K562 (cell line): ENCODE data around the gene C19orf47. TPM values are rescaled to one million over a fixed set of nuclear protein-coding genes. Genes with fewer than 3 reads are reported as not detected.
A peak's percentile ranks its signal among the peaks of the same experiment; 100 is the strongest.

ENCODE experiments used
- ATAC-seq: fragments of 200-7000 bp; cut with Tn5 transposase; 3 replicates; pipeline ENCODE4 v1.9.1; 2020; ENCODE audit warnings: moderate library complexity
- BruUV-seq: library from RNA; stranded (reverse); fragments of 400-500 nt; replicated peaks from 2 replicates; lab custom pipeline; 2021; lab: Mats Ljungman, UMichigan
- CTCF ChIA-PET: fragments of 300-600 bp; formaldehyde crosslinking; extraction: SDS; loops from one replicate; lab custom pipeline; 2021; ENCODE audit warnings: low intra/inter-chr PET ratio; lab: Yijun Ruan, JAX
- POLR2A ChIA-PET: fragments of 300-600, 350-650 bp; sonication (Branson Sonifier 250); formaldehyde crosslinking; extraction: SDS; loops from one replicate; lab custom pipeline; 2021; ENCODE audit warnings: antibody characterized with exemption, inconsistent platforms; lab: Yijun Ruan, JAX
- DNase-seq, 4 experiments: peaks; one replicate each; pipeline versions ENCODE4 v3.0.0 to v3.0.0-alpha.2; 2011 to 2018; ENCODE audit warnings: low spot score in 3 of 4, mixed read lengths in 3 of 4; ENCODE audit errors: extremely low read depth in 1 of 4
- FAIRE-seq: peaks from 2 replicates; lab custom pipeline; 2011; peaks lifted over from hg19 to GRCh38; lab: Jason Lieb, UNC
- H2AFZ ChIP-seq: 2 replicates; pipeline ENCODE4 v1.6.0; 2011; ENCODE audit warnings: low read depth, low read length, control low read depth, inconsistent platforms
- H3K27ac ChIP-seq: fragments of 200-600 bp; 3 replicates; pipeline ENCODE4 v1.8.0; 2011; ENCODE audit warnings: low read depth, mild to moderate bottlenecking, control low read depth, inconsistent platforms, low read length, moderate library complexity, mixed read lengths; ENCODE audit errors: extremely low read depth
- H3K27me3 ChIP-seq, 2 experiments: fragments of 300-600 bp in 1 of 2; 2 replicates in 1 of 2; 3 replicates in 1 of 2; pipeline versions ENCODE4 v1.6.0 to v1.8.0; 2011; ENCODE audit warnings: inconsistent platforms in 2 of 2, low read length in 2 of 2, mild to moderate bottlenecking in 1 of 2, mixed read lengths in 1 of 2, moderate library complexity in 1 of 2; ENCODE audit not compliant: control insufficient read depth in 2 of 2, insufficient read depth in 2 of 2
- H3K36me3 ChIP-seq: fragments of 300-600 bp; 3 replicates; pipeline ENCODE4 v1.8.0; 2011; ENCODE audit warnings: mild to moderate bottlenecking, low read length, inconsistent platforms; ENCODE audit not compliant: control insufficient read depth, insufficient read depth
- H3K4me1 ChIP-seq, 2 experiments: fragments of 200-600 bp in 1 of 2; replicated peaks in 1 of 2; 2 replicates in 1 of 2; 3 replicates in 1 of 2; pipeline versions ENCODE4 v1.5.1 to v1.8.0; 2011; ENCODE audit warnings: inconsistent platforms in 2 of 2, low read length in 2 of 2, mild to moderate bottlenecking in 1 of 2, mixed read lengths in 1 of 2, moderate library complexity in 1 of 2; ENCODE audit not compliant: control insufficient read depth in 2 of 2, insufficient read depth in 2 of 2
- H3K4me2 ChIP-seq: 2 replicates; pipeline ENCODE4 v1.6.1; 2011; ENCODE audit warnings: low read length, control low read depth, inconsistent platforms, mixed read lengths; ENCODE audit not compliant: insufficient read depth
- H3K4me3 ChIP-seq: fragments of 200-600 bp; sonication (generic), shearing (Covaris generic); 2 replicates; pipeline ENCODE4 v1.5.1; 2016; ENCODE audit warnings: control low read depth, inconsistent platforms
- H3K79me2 ChIP-seq: fragments of 200-600 bp; 3 replicates; pipeline ENCODE4 v1.8.0; 2011; ENCODE audit warnings: low read length, inconsistent platforms; ENCODE audit not compliant: control insufficient read depth, insufficient read depth
- H3K9ac ChIP-seq, 2 experiments: 2 replicates each; pipeline versions ENCODE4 v1.6.0 to v1.6.1; 2011; ENCODE audit warnings: low read depth in 2 of 2, low read length in 2 of 2, control low read depth in 1 of 2, inconsistent platforms in 1 of 2, mild to moderate bottlenecking in 1 of 2, mixed read lengths in 1 of 2; ENCODE audit not compliant: insufficient read depth in 1 of 2
- H3K9me1 ChIP-seq: one replicate; pipeline ENCODE4 v1.6.0; 2011; ENCODE audit warnings: inconsistent platforms, mild to moderate bottlenecking, low read length, moderate library complexity; ENCODE audit not compliant: control insufficient read depth, insufficient read depth
- H3K9me3 ChIP-seq: replicated peaks from 2 replicates; pipeline ENCODE4 v1.5.1; 2011; ENCODE audit warnings: low read depth, low read length, inconsistent platforms; ENCODE audit not compliant: control insufficient read depth, insufficient read depth
- H4K20me1 ChIP-seq: replicated peaks from 2 replicates; pipeline ENCODE4 v1.6.1; 2011; ENCODE audit warnings: low read length, inconsistent platforms, mixed read lengths; ENCODE audit not compliant: control insufficient read depth, insufficient read depth
- GABPB1 ChIP-seq: sonication (generic); formaldehyde crosslinking; IDR thresholded peaks from 2 replicates; pipeline ENCODE4 v1.8.0; 2022; ENCODE audit warnings: mild to moderate bottlenecking, missing genetic modification reagents
- GTF2E2 ChIP-seq: fragments of 200-800 bp; sonication (Bioruptor generic); IDR thresholded peaks from 2 replicates; pipeline ENCODE4 v1.6.1; 2016; ENCODE audit warnings: missing genetic modification characterization, missing compliant biosample characterization
- HCFC1 ChIP-seq: IDR thresholded peaks from 2 replicates; pipeline ENCODE4 v1.6.1; 2012; ENCODE audit warnings: low read depth, low read length, improper control_type of control experiment
- MAFF ChIP-seq: IDR thresholded peaks from 2 replicates; pipeline ENCODE4 v1.6.1; 2012; ENCODE audit warnings: low read length, improper control_type of control experiment
- NELFE ChIP-seq: IDR thresholded peaks from 2 replicates; pipeline ENCODE4 v1.6.1; 2011; ENCODE audit warnings: mild to moderate bottlenecking; ENCODE audit not compliant: insufficient read depth, insufficient read length
- RBFOX2 ChIP-seq: fragments of 200-400 bp; formaldehyde crosslinking; IDR thresholded peaks from 2 replicates; pipeline ENCODE4 v1.6.1; 2017; ENCODE audit warnings: low read depth, mild to moderate bottlenecking, low read length, moderate library complexity
- WHSC1 ChIP-seq: IDR thresholded peaks from one replicate; pipeline ENCODE4 v1.6.1; 2012; ENCODE audit warnings: low read length, control low read depth, inconsistent platforms
- ZNF282 ChIP-seq: sonication (generic); formaldehyde crosslinking; IDR thresholded peaks from 2 replicates; pipeline ENCODE4 v1.8.1; 2023; ENCODE audit warnings: missing genetic modification reagents
- ZNF449 ChIP-seq: fragments of 250-450 bp; sonication (Bioruptor Pico); IDR thresholded peaks from 2 replicates; pipeline ENCODE4 v1.8.0; 2022; ENCODE audit warnings: moderate library complexity, mild to moderate bottlenecking, inconsistent platforms
- WGBS: fragments of 100-300 bp; shearing (Covaris generic); methylation state at CpG from one replicate; pipeline ENCODE4 v1.1.6; 2016; ENCODE audit warnings: low coverage, mixed read lengths; ENCODE audit not compliant: insufficient coverage; ENCODE audit errors: missing lambda C conversion rate; 5-methylcytosine and 5-hydroxymethylcytosine counted together
- in situ Hi-C: fragments of 300-500 bp; cut with MboI; formaldehyde crosslinking; loops from 4 replicates; pipeline ENCODE4 v1.15.0; 2018; ENCODE audit warnings: inconsistent platforms, mixed read lengths
- intact Hi-C: fragments of 100-400 bp; cut with micrococcal nuclease; formaldehyde crosslinking; loops from 2 replicates; pipeline ENCODE4 v1.14.2; 2022
- polyA plus RNA-seq, 8 experiments: library from polyadenylated mRNA; depleted of rRNA in 4 of 8; stranded (reverse) in 5 of 8; unstranded in 3 of 8; fragments of >200 nt; fragmentation: Nextera tagmentation in 2 of 8; fragmentation: Illumina TruSeq in 1 of 8; extraction: Ambion mirVana in 2 of 8; extraction: Trizol in 1 of 8; gene quantifications; 2 replicates each; pipeline versions ENCODE4 v1.2.1 to v1.2.3, GENCODE V29; 2011 to 2014; ENCODE audit warnings: inconsistent platforms in 1 of 8, missing spikeins in 1 of 8
- total RNA-seq, 7 experiments: library from RNA; depleted of rRNA in 6 of 7; stranded (reverse); fragments of >200 nt in 6 of 7; fragmentation: Illumina TruSeq in 2 of 7; extraction: Trizol in 2 of 7; gene quantifications; 2 replicates each; pipeline versions ENCODE4 v1.2.1 to v1.2.3, GENCODE V29; 2011 to 2021; ENCODE audit warnings: low replicate concordance in 1 of 7

Gene C19orf47
- total and polyA plus RNA-seq, 9 of the 15 experiments (the other 6 are each of a cell fraction or from before 2014, with no cell fraction given): 0.08 to 26.1 (median 14.7) TPM

- Histone ChIP-seq H3K27me3 (no peaks in the 10 kb centered on the region), H3K79me2 (no peaks in the 10 kb centered on the region), H3K9me3 (no peaks in the 10 kb centered on the region), H3K4me3 (no peak overlapping the region), H3K9ac (peak overlapping the region in 1 of 2 experiments; percentile 26; a peak in 1 of 4 replicates), H3K27ac (no peak overlapping the region), H3K4me2 (no peak overlapping the region), H4K20me1 (no peaks in the 10 kb centered on the region), H3K9me1 (no peaks in the 10 kb centered on the region), H3K4me1 (peaks cover 0 to 4% of the 10 kb centered on the region in 2 experiments; a peak in 1 of 5 replicates), H3K36me3 (peaks cover 87% of the 10 kb centered on the region), H2AFZ (no peak overlapping the region)
- ChIA-PET POLR2A (no interaction called here), CTCF (no interaction called here)
- ATAC-seq: no peak
- intact Hi-C loops (no loop called here), in situ Hi-C loops (no loop called here)
- DNase-seq: no peak
- 88% methylated on average over 13 of the region's 13 CpGs for WGBS
- TF ChIP-seq MAFF: no peak
- TF ChIP-seq NELFE: no peak
- no peak for TF ChIP-seq GABPB1
- no peak for TF ChIP-seq WHSC1
- no peak for TF ChIP-seq GTF2E2
- no peak for TF ChIP-seq ZNF282 (CRISPR knock-in tag)
- FAIRE-seq: no peak
- no TSS peak for BruUV-seq
Measured at GRCh38 chr19:40323705-40324104, 24.5 kb downstream of the C19orf47 start.

GRCh38 chr19:40322951-40323615 is 25.1 kb downstream of the C19orf47 start:
- ChIA-PET CTCF (no interaction called here), POLR2A (interaction anchor here (1.2 kb wide), 1 partner anchor 8 kb away, joined by 3 read pairs; no protein-coding TSS in a partner anchor)
- TF ChIP-seq ZNF449 (CRISPR knock-in tag) (no peak), RBFOX2 (0 out of 2 replicates have a peak, but pooled peaks have one; percentile 21), HCFC1 (no peak)
- no peak overlapping the region for H3K4me2 ChIP-seq
- H2AFZ ChIP-seq: no peak overlapping the region
- H3K9me3 ChIP-seq: no peaks in the 10 kb centered on the region
- no peak overlapping the region for H3K27ac ChIP-seq
- H3K36me3 ChIP-seq: peaks cover 87% of the 10 kb centered on the region
- DNase-seq (no peak), ATAC-seq (no peak), FAIRE-seq (no peak)
- no peak overlapping the region; a peak in 1 of 4 replicates for H3K9ac ChIP-seq
- no peak overlapping the region for H3K4me3 ChIP-seq
- no peaks in the 10 kb centered on the region for H4K20me1 ChIP-seq
- intact Hi-C loops (no loop called here), in situ Hi-C loops (no loop called here)
- no peaks in the 10 kb centered on the region for H3K27me3 ChIP-seq
- no peaks in the 10 kb centered on the region for H3K9me1 ChIP-seq
- no TSS peak for BruUV-seq
- peaks cover 0 to 4% of the 10 kb centered on the region in 2 experiments; a peak in 1 of 5 replicates for H3K4me1 ChIP-seq
- WGBS: 90% methylated on average over 14 of the region's 15 CpGs
- H3K79me2 ChIP-seq: no peaks in the 10 kb centered on the region
